GM12874 (cell line): ENCODE data around the gene COPA.

Experiments
- CTCF ChIP-seq: IDR thresholded peaks from 2 replicates; pipeline ENCODE4 v1.5.1; 2011; ENCODE audit warnings: low read depth, mild to moderate bottlenecking, control low read depth, low read length, moderate library complexity; ENCODE audit not compliant: insufficient read depth

The COPA gene

DNA sequence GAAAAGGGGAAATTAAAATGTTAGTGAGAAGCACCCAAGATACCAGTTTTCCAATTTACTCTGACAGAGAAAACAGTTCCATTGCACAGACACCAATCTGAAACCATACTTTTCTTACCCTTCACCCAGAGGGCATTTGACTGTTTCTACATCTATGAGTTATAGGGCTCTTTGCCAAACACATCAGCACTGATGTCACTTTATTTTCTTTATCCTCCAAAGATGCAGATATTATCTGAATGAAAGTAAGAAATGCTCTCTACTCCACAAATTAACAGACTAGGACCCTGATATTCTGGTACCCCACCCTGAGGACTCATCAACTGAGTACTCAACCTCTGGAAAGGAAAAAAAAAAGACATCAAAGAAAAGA, 33.9 kb downstream of the COPA start:
- no peak for TF ChIP-seq CTCF

DNA sequence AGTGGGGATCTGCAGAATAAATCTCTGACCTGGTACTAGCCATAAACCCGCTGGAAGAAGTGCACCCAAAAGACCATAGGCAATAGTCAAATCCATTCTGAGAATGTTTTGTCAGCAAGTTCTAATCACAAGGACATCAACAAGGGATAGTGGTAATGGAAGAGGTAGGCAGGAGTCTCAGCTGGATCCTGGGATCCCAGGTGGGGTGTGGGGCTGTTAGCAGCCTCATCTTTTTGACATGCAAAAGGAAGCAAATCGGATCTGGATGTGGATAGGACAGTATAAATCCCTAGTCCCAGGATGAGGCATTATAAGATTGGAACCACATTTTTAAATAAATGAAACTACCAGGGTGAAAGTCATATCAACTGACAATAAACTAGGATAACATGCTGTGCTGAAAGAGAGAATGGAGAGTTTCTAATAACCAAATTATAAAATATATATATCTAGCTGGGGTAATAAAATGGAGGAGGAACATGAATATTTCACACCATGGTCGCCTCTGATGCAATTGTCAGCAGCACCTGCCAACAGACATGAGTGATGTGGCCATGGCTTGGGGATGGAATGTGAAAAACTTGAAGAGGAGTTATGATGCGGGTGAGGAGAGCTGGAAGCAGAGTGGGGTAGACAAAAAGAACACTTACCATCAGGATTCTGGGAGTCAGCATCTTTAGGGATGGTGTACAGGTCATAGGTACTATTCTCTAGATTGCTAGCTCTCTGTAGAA, 34.4 kb downstream of the COPA start:
- TF ChIP-seq CTCF: no peak

DNA sequence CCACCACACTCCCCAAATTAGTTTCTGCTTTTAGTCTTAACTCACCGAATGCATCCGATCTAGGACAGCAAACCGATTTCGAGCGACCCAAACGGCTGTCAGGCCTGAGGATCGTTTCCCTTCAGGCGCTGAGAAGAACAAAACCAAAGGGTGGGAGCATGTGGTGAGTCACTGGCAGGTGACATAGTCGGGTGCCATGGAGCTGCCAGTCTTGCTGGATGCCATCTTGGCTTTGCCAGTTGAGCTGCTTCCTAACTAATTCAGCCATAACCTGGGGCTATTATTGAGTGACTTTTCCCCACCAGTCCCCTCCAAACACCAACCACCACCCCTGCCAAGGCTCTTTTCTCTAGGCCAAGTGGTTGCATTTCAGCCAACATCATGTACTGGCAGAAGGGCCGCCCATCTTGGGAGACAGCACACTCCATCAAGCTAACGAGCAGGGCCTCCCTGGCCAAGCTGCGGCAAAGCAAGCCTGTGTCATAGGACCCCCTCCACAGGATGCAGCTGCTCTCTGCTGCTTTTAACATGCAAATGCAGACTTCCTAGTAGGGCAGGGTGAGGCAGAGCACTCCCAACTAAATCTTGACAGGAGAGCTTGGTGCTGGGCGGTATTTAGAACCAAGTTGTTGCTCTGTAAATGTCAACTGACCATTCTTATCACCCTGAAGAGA, 35.8 kb downstream of the COPA start:
- no peak for TF ChIP-seq CTCF

DNA sequence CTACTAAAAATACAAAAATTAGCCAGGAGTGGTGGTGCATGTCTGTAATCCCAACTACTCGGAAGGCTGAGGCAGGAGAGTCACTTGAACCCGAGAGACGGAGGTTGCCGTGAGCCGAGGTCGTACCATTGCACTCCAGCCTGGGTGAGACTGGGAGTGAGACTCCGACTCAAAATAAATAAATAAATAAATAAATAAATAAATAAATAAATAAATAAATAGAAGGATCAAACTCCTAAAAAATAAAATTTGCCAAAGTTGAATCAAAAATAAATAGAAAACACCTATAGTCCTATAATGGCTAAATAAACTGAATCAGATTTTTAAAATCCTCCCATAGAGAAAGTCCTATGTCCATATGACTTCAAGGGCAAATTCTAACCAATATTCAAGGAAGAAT, 42.9 kb downstream of the COPA start:
- TF ChIP-seq CTCF: no peak

- no peak for TF ChIP-seq CTCF
Measured at GRCh38 chr1:160296036-160296435, 47.0 kb downstream of the COPA start.

GRCh38 chr1:160293020-160293968, 49.8 kb downstream of the COPA start:
- no peak for TF ChIP-seq CTCF
